GM18517 (cell line): Measurements from ENCODE around the gene PALS2.

Experiments used
- ATAC-seq: cut with Tn5 transposase; IDR thresholded peaks from one replicate; pipeline ENCODE4 v1.9.1; 2021; ENCODE audit warnings: mild to moderate bottlenecking, moderate library complexity; ENCODE audit not compliant: unreplicated experiment

The PALS2 gene

DNA sequence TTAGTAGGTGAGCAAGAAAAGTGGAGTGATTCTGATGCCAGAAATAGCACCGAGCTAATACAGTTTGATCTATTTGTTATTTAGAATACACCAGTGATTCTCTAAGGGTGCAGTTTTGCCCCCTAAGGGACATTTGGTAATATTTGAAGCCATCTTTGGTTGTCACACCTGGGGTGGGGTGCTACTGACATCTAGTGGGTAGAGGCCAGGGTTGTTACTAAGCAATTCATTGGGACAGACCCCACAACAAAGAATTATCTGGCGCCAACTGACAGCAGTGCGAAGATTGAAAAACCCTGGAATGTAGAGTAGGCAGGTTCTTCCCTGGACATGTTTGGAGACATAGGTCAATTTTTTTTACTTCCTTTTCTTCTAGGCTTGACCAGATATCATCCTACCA lies 14.6 kb downstream of the PALS2 start:
- ATAC-seq = peak; percentile 74

DNA sequence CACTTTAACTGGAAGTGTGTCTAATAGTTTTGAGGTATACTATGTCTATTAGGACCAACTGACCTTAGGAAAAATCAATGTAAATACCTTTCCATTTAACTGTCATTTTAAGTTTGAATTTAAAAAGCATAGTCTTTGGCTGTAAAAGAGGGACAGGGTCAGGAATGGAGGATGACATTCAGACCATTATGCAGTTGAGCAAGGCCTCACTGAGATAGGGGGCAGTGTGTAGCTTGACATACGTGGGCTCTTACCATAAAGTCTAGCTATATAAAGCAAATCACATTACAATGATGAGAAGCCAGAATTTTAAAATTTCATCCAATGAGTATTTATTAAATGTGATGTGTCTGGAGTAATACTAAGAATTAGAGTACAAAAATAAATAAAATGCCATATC lies 17.9 kb downstream of the PALS2 start:
- ATAC-seq = no peak

DNA sequence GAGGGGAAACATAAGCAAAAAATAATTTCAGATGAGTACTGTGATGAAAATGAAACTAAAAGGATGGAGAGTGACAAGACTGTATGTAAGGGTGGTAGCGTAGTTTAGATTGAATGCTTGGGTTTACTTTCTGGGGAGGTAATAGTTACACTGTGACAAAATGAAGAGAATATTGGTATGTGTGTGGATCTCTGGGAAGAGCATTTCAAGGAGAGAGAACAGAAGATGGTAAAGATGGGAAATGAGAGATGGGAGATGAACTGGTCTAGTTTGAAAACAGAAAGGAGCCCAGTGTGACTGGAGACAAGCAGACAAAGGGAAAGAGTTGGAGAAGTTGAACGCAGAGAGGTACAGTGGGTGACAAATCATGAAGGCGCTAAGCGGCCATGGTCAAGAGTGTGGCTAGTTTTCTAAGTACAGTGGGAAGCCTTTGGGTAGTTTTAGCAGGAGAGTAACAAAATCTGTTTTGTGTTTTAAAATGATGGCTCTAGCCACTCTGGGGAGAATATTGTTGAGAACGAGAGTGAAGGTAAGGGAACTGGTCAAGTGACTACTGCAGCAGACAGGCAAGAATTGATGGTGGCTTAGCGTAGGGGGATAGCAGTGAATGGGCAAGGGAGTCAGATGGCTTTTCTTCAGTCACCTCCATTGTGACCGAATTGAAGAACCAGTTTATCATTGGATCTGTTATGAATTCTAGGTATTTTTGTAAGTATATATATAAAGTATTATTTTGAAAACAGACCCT lies 22.6 kb downstream of the PALS2 start:
- ATAC-seq = peak; percentile 80

DNA sequence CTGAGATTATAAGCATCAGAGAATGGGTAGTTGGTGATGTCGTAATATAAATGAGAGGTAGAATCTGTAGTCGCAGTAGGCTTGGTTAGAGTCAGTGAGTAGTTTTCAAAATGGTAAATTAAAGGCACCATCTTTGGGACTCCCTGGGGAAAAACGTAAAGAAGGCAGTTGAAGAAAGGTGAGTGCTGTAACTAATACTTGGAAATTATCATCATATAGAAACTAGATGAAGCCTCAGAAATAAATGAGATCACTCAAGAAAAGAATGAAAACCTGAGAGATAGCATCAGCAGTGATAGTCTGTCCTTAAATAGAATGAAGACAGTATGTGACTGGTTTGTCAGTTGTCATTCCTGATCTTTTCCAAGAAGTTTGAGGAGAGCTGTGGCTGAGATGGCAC lies 23.8 kb downstream of the PALS2 start:
- ATAC-seq = no peak

DNA sequence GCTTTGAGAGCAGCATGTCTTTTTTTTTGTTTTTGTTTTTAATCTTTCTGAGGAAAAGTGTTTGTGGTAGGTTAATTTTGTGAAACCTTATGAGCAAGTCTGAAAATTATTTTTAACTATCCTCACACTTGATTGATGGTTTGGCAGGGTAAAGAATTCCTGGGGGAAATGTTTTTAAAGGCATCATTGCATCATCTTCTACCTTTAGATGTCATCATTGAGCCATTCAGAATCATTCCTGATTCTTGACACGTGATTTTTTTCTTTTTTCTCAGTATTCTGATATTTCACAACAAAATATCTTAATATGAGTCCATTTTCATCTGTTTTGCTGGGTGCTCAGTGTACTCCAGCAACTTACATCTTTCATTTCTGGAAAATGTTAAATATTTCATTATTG lies 28.3 kb downstream of the PALS2 start:
- ATAC-seq = no peak

DNA sequence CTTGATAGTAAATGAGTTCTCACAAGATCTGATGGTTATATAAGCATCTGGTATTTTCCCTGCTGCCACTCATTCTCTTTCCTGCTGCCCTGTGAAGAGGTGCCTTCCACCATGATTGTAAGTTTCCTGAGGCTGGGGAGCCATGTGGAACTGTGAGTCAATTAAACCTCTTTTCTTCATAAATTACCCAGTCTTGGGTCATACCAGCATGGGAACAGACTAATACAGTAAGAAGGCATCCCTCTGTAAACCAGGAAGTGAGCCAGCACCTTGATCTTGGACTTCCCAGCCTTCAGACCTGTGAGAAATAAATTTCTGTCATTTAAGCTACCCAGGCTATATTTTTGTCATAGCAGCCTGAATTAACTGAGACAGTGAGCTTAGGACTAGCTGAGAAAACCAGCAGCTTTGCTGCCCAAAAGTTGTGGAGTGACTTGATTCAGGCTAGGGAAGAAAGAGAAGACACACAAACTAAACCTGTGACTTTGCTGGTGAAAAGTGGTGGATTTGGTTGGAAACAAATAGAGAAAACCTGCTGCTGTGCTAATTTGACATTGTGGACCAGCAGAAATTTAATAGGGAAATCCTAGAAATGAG lies 29.7 kb downstream of the PALS2 start:
- no peak for ATAC-seq

DNA sequence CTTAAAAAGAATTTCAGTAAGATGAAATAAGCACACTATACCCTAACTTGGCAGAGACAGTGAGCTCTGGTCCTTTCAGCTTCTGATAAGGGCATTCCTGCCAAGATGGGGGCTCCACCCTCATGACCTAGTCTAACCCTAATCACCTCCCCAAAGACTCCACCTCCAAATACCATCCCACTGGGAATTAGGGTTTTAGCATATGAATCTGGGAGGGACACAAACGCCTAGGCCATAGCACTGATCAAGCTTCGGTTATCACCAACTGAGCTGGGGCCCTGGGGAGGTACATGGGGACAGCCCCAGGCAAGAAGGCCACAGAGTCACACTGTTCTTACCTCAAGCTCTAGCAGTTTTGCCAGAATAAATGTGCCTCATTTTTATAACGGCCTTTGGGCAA lies 31.4 kb downstream of the PALS2 start:
- ATAC-seq = no peak

DNA sequence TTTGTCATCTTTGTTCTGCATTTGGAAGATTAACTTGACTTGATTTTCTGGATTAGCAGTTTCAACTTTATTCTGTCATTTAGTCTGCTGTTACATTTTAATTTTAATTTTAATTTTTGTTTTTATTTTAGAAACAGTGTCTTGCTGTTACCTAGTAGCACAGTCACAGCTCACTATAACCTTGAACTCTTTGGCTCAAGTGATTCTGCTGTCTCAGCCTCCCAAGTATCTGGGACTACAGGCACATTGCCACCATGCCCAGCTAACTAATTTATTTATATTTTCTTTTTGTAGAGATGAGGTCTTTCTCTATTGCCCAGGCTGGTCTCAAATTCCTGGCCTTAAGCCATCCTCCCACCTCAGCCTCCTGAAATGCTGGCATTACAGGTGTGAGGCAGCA lies 35.3 kb downstream of the PALS2 start:
- ATAC-seq = no peak

DNA sequence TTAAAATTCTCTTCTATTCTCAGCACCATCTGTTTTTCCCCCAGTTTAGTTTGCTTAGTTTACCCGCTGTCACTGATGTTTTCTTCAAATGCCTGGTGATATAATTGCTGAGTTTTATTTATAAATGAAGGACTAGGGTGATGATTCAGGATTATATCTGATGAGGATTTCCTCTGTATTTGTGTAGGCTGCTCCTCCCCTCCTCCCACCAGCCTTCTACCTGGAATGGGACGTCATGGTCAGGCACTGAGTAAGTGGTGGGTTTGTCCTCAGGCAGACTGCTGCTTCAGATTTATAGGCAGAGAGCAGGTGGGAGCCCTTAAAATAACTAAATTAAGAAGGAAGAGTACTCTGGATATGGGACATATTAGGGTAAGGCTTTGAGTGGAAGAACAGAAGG lies 35.8 kb downstream of the PALS2 start:
- no peak for ATAC-seq

DNA sequence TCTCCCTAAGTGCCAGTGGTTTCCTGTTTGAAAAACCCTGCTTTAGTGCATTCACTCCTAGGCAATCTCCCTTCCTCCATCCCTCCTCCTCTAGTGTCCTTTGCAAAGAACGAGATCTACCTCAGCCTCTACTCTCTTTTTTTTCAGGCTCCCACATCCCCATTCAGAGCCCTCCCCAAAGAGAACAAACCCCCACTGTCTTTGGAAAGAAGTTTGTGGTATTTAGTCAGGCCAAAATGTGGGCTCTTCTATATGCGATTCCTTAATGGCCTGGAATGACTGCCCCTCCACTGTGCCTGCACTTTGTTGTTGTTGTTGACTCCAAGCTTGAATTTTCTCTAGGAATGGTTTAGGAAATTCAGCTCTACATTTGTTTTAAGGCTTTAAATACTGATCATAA lies 36.3 kb downstream of the PALS2 start:
- no peak for ATAC-seq

DNA sequence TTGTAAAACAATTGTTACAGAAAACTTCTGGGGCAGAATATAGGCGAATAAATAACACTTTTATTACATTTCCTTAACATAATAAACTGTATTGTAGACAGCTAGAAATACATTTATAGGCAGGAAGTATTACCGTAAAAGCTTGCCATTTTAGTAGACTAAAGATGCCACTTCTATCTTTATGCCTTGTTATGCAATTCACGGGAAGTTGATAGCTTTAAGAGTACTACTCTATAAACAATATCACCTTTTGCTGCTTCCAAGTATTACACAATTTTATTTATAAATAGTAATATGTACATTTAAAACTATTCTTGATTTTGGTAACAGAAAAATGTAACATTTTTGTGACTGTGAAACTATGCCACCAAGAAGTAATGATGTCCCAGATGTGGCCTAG lies 37.9 kb downstream of the PALS2 start:
- no peak for ATAC-seq

DNA sequence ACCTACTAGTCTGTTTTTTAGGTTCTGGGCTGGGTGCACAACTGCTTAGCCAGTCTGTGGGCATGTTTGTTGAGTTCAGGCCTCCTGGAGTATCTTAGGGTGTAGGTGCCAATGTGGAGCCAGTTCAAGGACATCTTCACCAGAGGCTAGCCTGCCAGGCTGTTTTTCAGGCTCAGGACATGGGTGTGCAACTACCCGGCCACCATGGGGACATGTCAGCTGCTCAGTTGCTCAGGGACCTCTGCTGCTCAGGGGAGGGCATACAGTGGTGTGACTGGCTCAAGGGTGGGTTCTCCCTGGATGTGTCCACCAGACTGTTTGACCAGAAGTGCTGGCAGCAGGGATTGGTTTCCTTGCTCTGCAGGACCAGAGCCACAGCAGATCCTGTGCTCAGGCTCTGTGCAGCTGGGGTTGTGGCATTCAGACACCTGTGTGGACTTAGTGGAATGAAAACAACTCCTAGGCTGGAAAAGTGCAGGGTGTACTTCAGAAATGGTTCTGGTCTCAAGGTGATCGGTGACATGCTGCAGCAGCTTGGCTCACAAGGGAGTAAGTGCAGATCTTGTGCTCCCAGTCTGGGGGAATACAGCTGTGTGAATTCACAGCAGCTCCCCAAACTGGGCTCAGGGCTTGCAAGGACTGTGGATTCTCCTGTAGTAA lies 44.8 kb downstream of the PALS2 start:
- ATAC-seq = no peak

DNA sequence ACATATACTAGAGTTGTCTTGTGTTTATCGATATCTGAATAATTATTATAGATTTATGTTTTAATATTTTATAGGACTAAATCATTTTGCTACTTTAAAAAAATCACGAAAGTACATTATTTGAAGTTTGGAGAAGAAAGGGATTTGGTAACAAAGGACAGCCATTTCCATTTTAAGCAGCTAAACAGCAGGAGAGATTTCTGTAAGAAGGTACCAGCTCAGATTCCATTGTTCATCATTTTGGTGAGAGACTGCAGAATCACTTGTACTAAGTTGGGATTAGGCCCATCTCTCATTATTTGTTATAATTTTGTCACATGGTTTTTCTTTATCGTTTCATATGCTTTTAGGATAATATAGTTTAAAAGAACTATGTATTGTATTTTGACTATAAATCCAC lies 46.7 kb downstream of the PALS2 start:
- no peak for ATAC-seq

DNA sequence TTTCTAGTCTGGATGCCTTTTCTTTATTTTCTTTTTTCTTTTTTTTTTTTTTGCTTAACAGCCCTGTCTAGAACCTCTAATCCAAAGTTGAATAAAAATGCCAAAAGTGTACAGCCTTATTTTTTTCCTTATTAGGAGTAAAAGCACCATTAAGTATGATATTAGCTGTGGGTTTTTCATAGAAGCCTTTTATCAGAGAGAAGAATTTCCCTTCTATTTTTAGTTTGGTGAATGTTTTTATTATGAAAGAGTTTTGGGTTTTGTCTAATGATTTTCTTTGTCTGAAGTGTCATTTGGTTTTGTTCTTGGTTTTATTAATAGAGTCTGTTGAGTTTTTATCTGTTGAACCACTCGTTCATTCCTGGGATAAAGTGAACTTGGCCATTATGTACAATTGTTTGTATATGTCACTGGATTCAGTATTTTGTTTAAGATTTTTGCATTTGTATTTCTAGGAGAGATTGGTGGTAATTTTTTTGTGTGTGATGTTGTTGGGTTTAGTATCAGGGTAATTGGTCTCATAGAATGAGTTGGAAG lies 49.5 kb downstream of the PALS2 start:
- no peak for ATAC-seq
